ENCODE data around the gene STOML1. TPM values are rescaled to one million over a fixed set of nuclear protein-coding genes. Genes with fewer than 3 reads are reported as not detected.

Gene STOML1
- total RNA-seq, 1 experiment from 2014 or later = 5.0 TPM

DNA sequence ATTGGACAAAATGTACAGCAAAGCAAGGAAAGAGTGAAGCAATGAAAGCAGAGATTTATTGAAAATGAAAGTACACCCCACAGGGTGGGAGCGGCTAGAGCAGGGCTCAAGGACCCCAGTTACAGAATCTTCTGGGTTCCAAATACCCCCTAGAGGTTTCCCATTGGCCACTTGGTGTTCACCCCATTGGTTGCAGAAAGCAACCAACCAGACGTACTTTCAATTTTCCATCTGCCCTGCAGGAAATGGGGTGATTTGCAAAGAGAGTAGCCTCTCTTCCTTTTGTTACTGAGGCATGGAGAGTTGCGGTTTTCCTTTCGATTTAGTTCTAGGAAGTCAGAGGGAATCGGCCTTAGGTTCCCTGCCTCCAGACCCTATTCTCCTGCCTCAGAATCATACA, 4.8 kb upstream of the STOML1 start (continued):
- TF ChIP-seq, protein P1, sequence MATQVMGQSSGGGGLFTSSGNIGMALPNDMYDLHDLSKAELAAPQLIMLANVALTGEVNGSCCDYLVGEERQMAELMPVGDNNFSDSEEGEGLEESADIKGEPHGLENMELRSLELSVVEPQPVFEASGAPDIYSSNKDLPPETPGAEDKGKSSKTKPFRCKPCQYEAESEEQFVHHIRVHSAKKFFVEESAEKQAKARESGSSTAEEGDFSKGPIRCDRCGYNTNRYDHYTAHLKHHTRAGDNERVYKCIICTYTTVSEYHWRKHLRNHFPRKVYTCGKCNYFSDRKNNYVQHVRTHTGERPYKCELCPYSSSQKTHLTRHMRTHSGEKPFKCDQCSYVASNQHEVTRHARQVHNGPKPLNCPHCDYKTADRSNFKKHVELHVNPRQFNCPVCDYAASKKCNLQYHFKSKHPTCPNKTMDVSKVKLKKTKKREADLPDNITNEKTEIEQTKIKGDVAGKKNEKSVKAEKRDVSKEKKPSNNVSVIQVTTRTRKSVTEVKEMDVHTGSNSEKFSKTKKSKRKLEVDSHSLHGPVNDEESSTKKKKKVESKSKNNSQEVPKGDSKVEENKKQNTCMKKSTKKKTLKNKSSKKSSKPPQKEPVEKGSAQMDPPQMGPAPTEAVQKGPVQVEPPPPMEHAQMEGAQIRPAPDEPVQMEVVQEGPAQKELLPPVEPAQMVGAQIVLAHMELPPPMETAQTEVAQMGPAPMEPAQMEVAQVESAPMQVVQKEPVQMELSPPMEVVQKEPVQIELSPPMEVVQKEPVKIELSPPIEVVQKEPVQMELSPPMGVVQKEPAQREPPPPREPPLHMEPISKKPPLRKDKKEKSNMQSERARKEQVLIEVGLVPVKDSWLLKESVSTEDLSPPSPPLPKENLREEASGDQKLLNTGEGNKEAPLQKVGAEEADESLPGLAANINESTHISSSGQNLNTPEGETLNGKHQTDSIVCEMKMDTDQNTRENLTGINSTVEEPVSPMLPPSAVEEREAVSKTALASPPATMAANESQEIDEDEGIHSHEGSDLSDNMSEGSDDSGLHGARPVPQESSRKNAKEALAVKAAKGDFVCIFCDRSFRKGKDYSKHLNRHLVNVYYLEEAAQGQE (IDR thresholded peaks at IDR 0.05; ENCODE audit: low read depth) = no peak

DNA sequence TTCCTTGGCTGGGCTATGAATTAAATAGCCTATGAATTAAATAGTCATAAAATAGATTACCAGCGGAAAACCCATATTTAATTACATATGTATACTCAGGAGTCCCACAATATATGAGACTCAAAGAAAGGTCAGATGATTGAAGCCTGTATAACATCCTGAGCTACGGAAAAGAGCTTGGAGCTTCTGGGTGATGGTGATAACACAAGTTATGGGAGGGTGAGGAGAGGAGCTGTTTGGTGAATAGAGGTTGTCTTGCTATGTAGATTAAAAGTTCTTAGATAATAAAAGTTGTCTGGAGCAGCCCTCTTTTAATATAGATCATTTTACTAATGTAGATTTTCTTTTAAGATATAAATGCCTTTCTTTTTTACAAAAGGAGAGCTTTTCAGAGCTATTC, 4.2 kb upstream of the STOML1 start:
- H3K27ac ChIP-seq (ENCODE audit: low read depth, low read length) = no peak overlapping the region
- no peaks in the 10 kb centered on the region for H3K9me3 ChIP-seq (ENCODE audit: control insufficient read depth in 1 of 2, insufficient read depth in 1 of 2, low read depth in 1 of 2, low read length in 2 of 2)
- no peak for ATAC-seq
- 0 out of 4 replicates have a peak, but pooled peaks cover 0 to 11% of the 10 kb centered on the region in 2 experiments for H3K36me3 ChIP-seq (ENCODE audit: control insufficient read depth in 1 of 2, insufficient read depth in 2 of 2, low read length in 2 of 2)
- ChIA-PET POLR2A (no interaction called here), RAD21 (ENCODE audit: low non-redundant PET in 1 of 2, low total read pairs in 2 of 2, uncharacterized antibody in 2 of 2, unreplicated experiment in 2 of 2) (no interaction called here), CTCF (interaction anchor here (1.3 kb wide), 1 partner anchor 41 kb away, joined by 3 read pairs; no protein-coding TSS in a partner anchor)
- intact Hi-C loops (cut with micrococcal nuclease) = no loop called here
- no peak overlapping the region for H2AFZ ChIP-seq (ENCODE audit: low read depth, low read length, poor library complexity, severe bottlenecking)
- DNase-seq (ENCODE audit: low read depth, low spot score) = no peak
- no peaks in the 10 kb centered on the region for H3K9me2 ChIP-seq (ENCODE audit: insufficient read depth)
- TF ChIP-seq SIN3A (IDR thresholded peaks at IDR 0.05; ENCODE audit: low read depth) = no peak
- no peak for TF ChIP-seq ZFX (IDR thresholded peaks at IDR 0.05)
- TF ChIP-seq ZBTB33 (IDR thresholded peaks at IDR 0.05; ENCODE audit: extremely low read depth, insufficient replicate concordance, low read length) = no peak
- no peak for TF ChIP-seq ATF3 (IDR thresholded peaks at IDR 0.05)
- TF ChIP-seq ZNF274 (IDR thresholded peaks at IDR 0.05; ENCODE audit: low read depth, low read length) = no peak
- no peak for TF ChIP-seq EZH2phosphoT487 (IDR thresholded peaks at IDR 0.05; ENCODE audit: borderline replicate concordance)
- TF ChIP-seq YY1 (IDR thresholded peaks at IDR 0.05; ENCODE audit: extremely low read depth, insufficient replicate concordance, low read depth, low read length) = no peak
- no peak for TF ChIP-seq EZH2 (IDR thresholded peaks at IDR 0.05)
- no peak for TF ChIP-seq ELF1 (IDR thresholded peaks at IDR 0.05; ENCODE audit: borderline replicate concordance, low read depth)
- TF ChIP-seq TCF7L2 (IDR thresholded peaks at IDR 0.05; ENCODE audit: borderline replicate concordance, extremely low read depth, insufficient read depth, insufficient read length) = no peak
- TF ChIP-seq FOSL1 (IDR thresholded peaks at IDR 0.05; ENCODE audit: low read depth) = no peak
- TF ChIP-seq SP1 (IDR thresholded peaks at IDR 0.05; ENCODE audit: low read depth) = no peak
- TF ChIP-seq SRF (IDR thresholded peaks at IDR 0.05; ENCODE audit: low read depth) = no peak
- TF ChIP-seq CBX3 (IDR thresholded peaks at IDR 0.05; ENCODE audit: low read depth) = no peak
- TF ChIP-seq RAD21 (IDR thresholded peaks at IDR 0.05; ENCODE audit: low read depth) = no peak
- no peak for TF ChIP-seq EGR1 (IDR thresholded peaks at IDR 0.05; ENCODE audit: low read depth)
- no peaks in the 10 kb centered on the region for H4K20me1 ChIP-seq (ENCODE audit: insufficient read depth)
- H3K4me1 ChIP-seq (ENCODE audit: control insufficient read depth in 1 of 2, insufficient read depth in 2 of 2, low read length in 2 of 2) = peaks cover 9 to 29% of the 10 kb centered on the region in 2 experiments; a peak in 3 of 4 replicates
- no peaks in the 10 kb centered on the region for H3K27me3 ChIP-seq (ENCODE audit: insufficient read depth, low read length)
- no TSS peak for BruUV-seq (replicated peaks)
- no peak overlapping the region for H3K9ac ChIP-seq (ENCODE audit: low read length)
- no peak overlapping the region for H3K4me2 ChIP-seq (ENCODE audit: low read length)
- peaks cover 6% of the 10 kb centered on the region for H3K79me2 ChIP-seq (ENCODE audit: insufficient read depth, low read length)
- no peak overlapping the region for H3K4me3 ChIP-seq (replicated peaks in 1 of 2; ENCODE audit: low read depth in 1 of 2, low read length in 2 of 2)

Data from HCT116 (cell line).